ENCODE results near the gene ZNF800. TPM values are rescaled to one million over a fixed set of nuclear protein-coding genes. Genes with fewer than 3 reads are reported as not detected.

The ZNF800 gene
- polyA plus RNA-seq, 1 of the 3 experiments (the other 2 are of a cell fraction), result 9.2 TPM

DNA sequence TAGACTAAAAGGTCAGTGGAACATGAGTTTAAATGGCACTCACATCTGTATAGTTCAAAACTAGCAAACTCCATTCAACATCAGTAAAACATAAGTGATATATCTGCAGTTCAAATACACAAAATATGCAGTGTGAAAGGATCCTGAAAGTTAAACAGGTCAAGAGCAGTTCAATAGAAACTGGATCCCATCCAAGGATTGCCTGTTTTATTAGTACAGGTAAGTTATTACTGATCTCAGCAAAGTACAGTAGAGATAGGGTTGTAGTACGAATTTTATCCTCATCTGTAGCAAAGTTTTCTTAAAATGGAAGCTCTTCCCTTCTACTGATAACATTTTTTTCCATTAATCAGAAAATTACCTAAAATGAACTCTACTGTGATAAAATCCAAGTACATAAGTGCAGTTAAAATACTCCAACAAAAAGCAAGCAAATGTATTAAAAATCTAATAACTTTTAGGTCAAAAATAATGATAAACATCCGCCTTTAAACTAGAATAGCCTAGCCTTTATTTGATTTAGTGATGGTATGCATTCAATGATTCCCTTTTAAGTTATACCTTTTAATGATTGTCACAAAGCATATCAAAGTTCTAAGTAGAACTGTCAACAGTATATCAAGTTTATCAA, 2.2 kb downstream of the ZNF800 start:
- peak overlapping the region in 1 of 2 experiments; percentile 97; a peak in 1 of 4 replicates for H3K4me3 ChIP-seq (ENCODE audit: low read depth in 2 of 2, low read length in 1 of 2)
- no peaks in the 10 kb centered on the region for H3K27me3 ChIP-seq (ENCODE audit: insufficient read depth)
- ChIA-PET CTCF (interaction anchor here (1.1 to 1.2 kb wide), 3 partner anchors 22 to 64 kb away, joined by 3 to 6 read pairs (median 4); no protein-coding TSS in a partner anchor), POLR2A (no interaction called here)
- H4K20me1 ChIP-seq (ENCODE audit: insufficient read depth), result peaks cover 20% of the 10 kb centered on the region
- no peak for DNase-seq
- H3K36me3 ChIP-seq (replicated peaks in 1 of 2; ENCODE audit: control insufficient read depth in 1 of 2, insufficient read depth in 2 of 2, low read length in 1 of 2), result peaks cover 46 to 52% of the 10 kb centered on the region in 2 experiments
- H3K4me2 ChIP-seq, result peak overlapping the region; percentile 90
- H3K27ac ChIP-seq (ENCODE audit: low read depth in 2 of 2, low read length in 1 of 2), result no peak overlapping the region
- TF ChIP-seq FOXM1 (IDR thresholded peaks at IDR 0.05; ENCODE audit: low read depth) (no peak), RCOR1 (IDR thresholded peaks at IDR 0.05; ENCODE audit: low read length) (no peak), FOXJ3 (CRISPR knock-in tag; IDR thresholded peaks at IDR 0.05) (no peak), EP300 (IDR thresholded peaks at IDR 0.05; ENCODE audit: borderline replicate concordance in 1 of 2, low read depth in 1 of 2, low read length in 1 of 2) (no peak), TEAD4 (IDR thresholded peaks at IDR 0.05; ENCODE audit: borderline replicate concordance, insufficient read depth) (no peak), NRF1 (IDR thresholded peaks at IDR 0.05; ENCODE audit: low read depth, low read length) (no peak), MEF2A (IDR thresholded peaks at IDR 0.05; ENCODE audit: borderline replicate concordance, low read depth) (no peak), JUND (IDR thresholded peaks at IDR 0.05) (no peak), GABPA (IDR thresholded peaks at IDR 0.05; ENCODE audit: low read depth) (no peak)
- TF ChIP-seq, protein P1, sequence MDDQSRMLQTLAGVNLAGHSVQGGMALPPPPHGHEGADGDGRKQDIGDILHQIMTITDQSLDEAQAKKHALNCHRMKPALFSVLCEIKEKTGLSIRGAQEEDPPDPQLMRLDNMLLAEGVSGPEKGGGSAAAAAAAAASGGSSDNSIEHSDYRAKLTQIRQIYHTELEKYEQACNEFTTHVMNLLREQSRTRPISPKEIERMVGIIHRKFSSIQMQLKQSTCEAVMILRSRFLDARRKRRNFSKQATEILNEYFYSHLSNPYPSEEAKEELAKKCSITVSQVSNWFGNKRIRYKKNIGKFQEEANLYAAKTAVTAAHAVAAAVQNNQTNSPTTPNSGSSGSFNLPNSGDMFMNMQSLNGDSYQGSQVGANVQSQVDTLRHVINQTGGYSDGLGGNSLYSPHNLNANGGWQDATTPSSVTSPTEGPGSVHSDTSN (IDR thresholded peaks at IDR 0.05), result no peak
- TF ChIP-seq, protein P2, sequence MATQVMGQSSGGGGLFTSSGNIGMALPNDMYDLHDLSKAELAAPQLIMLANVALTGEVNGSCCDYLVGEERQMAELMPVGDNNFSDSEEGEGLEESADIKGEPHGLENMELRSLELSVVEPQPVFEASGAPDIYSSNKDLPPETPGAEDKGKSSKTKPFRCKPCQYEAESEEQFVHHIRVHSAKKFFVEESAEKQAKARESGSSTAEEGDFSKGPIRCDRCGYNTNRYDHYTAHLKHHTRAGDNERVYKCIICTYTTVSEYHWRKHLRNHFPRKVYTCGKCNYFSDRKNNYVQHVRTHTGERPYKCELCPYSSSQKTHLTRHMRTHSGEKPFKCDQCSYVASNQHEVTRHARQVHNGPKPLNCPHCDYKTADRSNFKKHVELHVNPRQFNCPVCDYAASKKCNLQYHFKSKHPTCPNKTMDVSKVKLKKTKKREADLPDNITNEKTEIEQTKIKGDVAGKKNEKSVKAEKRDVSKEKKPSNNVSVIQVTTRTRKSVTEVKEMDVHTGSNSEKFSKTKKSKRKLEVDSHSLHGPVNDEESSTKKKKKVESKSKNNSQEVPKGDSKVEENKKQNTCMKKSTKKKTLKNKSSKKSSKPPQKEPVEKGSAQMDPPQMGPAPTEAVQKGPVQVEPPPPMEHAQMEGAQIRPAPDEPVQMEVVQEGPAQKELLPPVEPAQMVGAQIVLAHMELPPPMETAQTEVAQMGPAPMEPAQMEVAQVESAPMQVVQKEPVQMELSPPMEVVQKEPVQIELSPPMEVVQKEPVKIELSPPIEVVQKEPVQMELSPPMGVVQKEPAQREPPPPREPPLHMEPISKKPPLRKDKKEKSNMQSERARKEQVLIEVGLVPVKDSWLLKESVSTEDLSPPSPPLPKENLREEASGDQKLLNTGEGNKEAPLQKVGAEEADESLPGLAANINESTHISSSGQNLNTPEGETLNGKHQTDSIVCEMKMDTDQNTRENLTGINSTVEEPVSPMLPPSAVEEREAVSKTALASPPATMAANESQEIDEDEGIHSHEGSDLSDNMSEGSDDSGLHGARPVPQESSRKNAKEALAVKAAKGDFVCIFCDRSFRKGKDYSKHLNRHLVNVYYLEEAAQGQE (IDR thresholded peaks at IDR 0.05; ENCODE audit: low read depth, low read length), result no peak
- TF ChIP-seq, protein P3, sequence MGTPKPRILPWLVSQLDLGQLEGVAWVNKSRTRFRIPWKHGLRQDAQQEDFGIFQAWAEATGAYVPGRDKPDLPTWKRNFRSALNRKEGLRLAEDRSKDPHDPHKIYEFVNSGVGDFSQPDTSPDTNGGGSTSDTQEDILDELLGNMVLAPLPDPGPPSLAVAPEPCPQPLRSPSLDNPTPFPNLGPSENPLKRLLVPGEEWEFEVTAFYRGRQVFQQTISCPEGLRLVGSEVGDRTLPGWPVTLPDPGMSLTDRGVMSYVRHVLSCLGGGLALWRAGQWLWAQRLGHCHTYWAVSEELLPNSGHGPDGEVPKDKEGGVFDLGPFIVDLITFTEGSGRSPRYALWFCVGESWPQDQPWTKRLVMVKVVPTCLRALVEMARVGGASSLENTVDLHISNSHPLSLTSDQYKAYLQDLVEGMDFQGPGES (IDR thresholded peaks at IDR 0.05; ENCODE audit: low read depth, low read length), result no peak
- WGBS (ENCODE audit: low lambda C conversion rate), result 88% methylated on average over 2 of the region's 2 CpGs
- H3K9ac ChIP-seq, result peak overlapping the region; percentile 86; the same call in 1 of the 2 replicates
- peaks cover 28 to 29% of the 10 kb centered on the region in 2 experiments; a peak in 3 of 4 replicates for H3K4me1 ChIP-seq (ENCODE audit: control insufficient read depth in 1 of 2, insufficient read depth in 2 of 2, low read depth in 1 of 2, low read length in 1 of 2)
- H3K79me2 ChIP-seq (ENCODE audit: insufficient read depth), result peaks cover 67% of the 10 kb centered on the region
- no peaks in the 10 kb centered on the region for H3K9me3 ChIP-seq
- H3K9me2 ChIP-seq, result no peaks in the 10 kb centered on the region
- peaks cover 6% of the 10 kb centered on the region for H3F3A ChIP-seq (replicated peaks; ENCODE audit: insufficient read depth)
- H2AFZ ChIP-seq (ENCODE audit: low read depth), result no peak overlapping the region
